ENCODE data around the gene CCDC152.

DNA sequence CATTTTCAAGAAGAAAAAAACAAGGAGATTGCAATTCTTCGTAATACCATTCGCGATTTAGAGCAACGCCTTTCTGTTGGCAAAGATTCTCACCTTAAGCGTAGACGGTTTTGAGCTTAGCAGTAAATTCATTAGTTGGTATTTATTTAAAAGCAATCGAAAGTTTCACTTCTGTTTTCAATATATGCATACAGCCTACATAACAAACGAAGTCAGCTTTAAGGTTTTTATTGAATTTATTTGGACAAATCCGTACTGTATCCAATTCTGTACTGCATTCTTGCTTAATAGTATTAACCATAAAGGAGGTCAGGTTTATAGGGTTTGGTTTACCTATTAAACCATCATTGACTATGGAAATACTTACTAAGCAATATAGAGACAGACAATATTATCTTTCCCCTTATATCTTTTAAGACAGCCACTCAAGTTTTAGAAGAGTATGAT, 43.1 kb downstream of the CCDC152 start:
- no peak for TF ChIP-seq EZH2phosphoT487 (IDR thresholded peaks at IDR 0.05; ENCODE audit: borderline replicate concordance)
- TF ChIP-seq, protein P1, sequence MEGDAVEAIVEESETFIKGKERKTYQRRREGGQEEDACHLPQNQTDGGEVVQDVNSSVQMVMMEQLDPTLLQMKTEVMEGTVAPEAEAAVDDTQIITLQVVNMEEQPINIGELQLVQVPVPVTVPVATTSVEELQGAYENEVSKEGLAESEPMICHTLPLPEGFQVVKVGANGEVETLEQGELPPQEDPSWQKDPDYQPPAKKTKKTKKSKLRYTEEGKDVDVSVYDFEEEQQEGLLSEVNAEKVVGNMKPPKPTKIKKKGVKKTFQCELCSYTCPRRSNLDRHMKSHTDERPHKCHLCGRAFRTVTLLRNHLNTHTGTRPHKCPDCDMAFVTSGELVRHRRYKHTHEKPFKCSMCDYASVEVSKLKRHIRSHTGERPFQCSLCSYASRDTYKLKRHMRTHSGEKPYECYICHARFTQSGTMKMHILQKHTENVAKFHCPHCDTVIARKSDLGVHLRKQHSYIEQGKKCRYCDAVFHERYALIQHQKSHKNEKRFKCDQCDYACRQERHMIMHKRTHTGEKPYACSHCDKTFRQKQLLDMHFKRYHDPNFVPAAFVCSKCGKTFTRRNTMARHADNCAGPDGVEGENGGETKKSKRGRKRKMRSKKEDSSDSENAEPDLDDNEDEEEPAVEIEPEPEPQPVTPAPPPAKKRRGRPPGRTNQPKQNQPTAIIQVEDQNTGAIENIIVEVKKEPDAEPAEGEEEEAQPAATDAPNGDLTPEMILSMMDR (conservative IDR thresholded peaks at IDR 0.05; ENCODE audit: low read length): no peak
